ENCODE data around the gene VAMP1.

- no peak for TF ChIP-seq POLR2A (IDR thresholded peaks at IDR 0.05; ENCODE audit: low read length)
- TF ChIP-seq GATA1 (IDR thresholded peaks at IDR 0.05; ENCODE audit: low read depth, low read length): no peak
Observed at GRCh38 chr12:6420364-6420763, 50.1 kb downstream of the VAMP1 start.

All from erythroblast (primary cell).